HEK293 (cell line): ENCODE data around the gene CST9.

ENCODE experiments used
- PATZ1 ChIP-seq: fragments of 450-650 bp; formaldehyde crosslinking; IDR thresholded peaks from 2 replicates; pipeline ENCODE4 v1.5.1; 2016; ENCODE audit warnings: missing biosample characterization, missing genetic modification characterization
- SP2 ChIP-seq: fragments of 450-650 bp; formaldehyde crosslinking; IDR thresholded peaks from 2 replicates; pipeline ENCODE4 v1.5.1; 2016; ENCODE audit warnings: missing biosample characterization, missing genetic modification characterization
- ZNF138 ChIP-seq: fragments of 450-650 bp; formaldehyde crosslinking; IDR thresholded peaks from 2 replicates; pipeline ENCODE4 v1.5.1; 2016; ENCODE audit warnings: missing biosample characterization, missing genetic modification characterization, borderline replicate concordance
- ZNF24 ChIP-seq: fragments of 450-650 bp; formaldehyde crosslinking; IDR thresholded peaks from 2 replicates; pipeline ENCODE4 v1.5.1; 2016; ENCODE audit warnings: missing biosample characterization, missing genetic modification characterization
- ZNF518A ChIP-seq: fragments of 450-650 bp; formaldehyde crosslinking; conservative IDR thresholded peaks from 2 replicates; pipeline ENCODE4 v1.5.1; 2016; ENCODE audit warnings: low read depth, missing biosample characterization, missing genetic modification characterization
- ZNF549 ChIP-seq: fragments of 450-650 bp; IDR thresholded peaks from 2 replicates; pipeline ENCODE4 v1.5.1; 2018; ENCODE audit warnings: missing biosample characterization, missing genetic modification characterization, mild to moderate bottlenecking, inconsistent platforms, moderate library complexity
- ZNF626 ChIP-seq: fragments of 450-650 bp; sonication (Bioruptor Pico); formaldehyde crosslinking; IDR thresholded peaks from 2 replicates; pipeline ENCODE4 v1.5.1; 2018; ENCODE audit warnings: missing biosample characterization, missing genetic modification characterization, inconsistent platforms
- TF ChIP-seq, protein P1 (sequence below): fragments of 450-650 bp; formaldehyde crosslinking; IDR thresholded peaks from 2 replicates; pipeline ENCODE4 v1.5.1; 2016; ENCODE audit warnings: missing biosample characterization, missing genetic modification characterization
- TF ChIP-seq, protein P2 (sequence below): fragments of 450-650 bp; formaldehyde crosslinking; IDR thresholded peaks from 2 replicates; pipeline ENCODE4 v1.5.1; 2016; ENCODE audit warnings: missing biosample characterization, missing genetic modification characterization

- no peak for TF ChIP-seq ZNF138 (tag by site-specific recombination)
- TF ChIP-seq ZNF518A, result no peak
- TF ChIP-seq, protein P1, sequence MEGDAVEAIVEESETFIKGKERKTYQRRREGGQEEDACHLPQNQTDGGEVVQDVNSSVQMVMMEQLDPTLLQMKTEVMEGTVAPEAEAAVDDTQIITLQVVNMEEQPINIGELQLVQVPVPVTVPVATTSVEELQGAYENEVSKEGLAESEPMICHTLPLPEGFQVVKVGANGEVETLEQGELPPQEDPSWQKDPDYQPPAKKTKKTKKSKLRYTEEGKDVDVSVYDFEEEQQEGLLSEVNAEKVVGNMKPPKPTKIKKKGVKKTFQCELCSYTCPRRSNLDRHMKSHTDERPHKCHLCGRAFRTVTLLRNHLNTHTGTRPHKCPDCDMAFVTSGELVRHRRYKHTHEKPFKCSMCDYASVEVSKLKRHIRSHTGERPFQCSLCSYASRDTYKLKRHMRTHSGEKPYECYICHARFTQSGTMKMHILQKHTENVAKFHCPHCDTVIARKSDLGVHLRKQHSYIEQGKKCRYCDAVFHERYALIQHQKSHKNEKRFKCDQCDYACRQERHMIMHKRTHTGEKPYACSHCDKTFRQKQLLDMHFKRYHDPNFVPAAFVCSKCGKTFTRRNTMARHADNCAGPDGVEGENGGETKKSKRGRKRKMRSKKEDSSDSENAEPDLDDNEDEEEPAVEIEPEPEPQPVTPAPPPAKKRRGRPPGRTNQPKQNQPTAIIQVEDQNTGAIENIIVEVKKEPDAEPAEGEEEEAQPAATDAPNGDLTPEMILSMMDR (tag by site-specific recombination), result no peak
- TF ChIP-seq ZNF626 (tag by site-specific recombination), result no peak
- TF ChIP-seq SP2 (tag by site-specific recombination), result no peak
- TF ChIP-seq PATZ1, result no peak
- TF ChIP-seq ZNF24 (tag by site-specific recombination), result no peak
- no peak for TF ChIP-seq ZNF549
- TF ChIP-seq, protein P2, sequence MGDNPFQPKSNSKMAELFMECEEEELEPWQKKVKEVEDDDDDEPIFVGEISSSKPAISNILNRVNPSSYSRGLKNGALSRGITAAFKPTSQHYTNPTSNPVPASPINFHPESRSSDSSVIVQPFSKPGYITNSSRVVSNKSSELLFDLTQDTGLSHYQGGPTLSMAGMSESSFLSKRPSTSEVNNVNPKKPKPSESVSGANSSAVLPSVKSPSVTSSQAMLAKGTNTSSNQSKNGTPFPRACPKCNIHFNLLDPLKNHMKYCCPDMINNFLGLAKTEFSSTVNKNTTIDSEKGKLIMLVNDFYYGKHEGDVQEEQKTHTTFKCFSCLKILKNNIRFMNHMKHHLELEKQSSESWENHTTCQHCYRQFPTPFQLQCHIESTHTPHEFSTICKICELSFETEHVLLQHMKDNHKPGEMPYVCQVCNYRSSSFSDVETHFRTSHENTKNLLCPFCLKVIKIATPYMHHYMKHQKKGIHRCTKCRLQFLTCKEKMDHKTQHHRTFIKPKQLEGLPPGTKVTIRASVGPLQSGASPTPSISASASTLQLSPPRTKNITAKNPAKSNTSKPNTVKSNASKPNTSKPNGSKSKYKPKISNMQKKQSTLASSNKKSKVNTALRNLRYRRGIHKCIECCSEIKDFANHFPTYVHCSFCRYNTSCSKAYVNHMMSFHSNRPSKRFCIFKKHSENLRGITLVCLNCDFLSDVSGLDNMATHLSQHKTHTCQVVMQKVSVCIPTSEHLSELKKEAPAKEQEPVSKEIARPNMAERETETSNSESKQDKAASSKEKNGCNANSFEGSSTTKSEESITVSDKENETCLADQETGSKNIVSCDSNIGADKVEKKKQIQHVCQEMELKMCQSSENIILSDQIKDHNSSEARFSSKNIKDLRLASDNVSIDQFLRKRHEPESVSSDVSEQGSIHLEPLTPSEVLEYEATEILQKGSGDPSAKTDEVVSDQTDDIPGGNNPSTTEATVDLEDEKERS (tag by site-specific recombination), result no peak
Observed at GRCh38 chr20:23640018-23640601, 34.4 kb upstream of the CST9 start.
